IMR-90 (cell line): ENCODE data around the gene SVIL. TPM values are rescaled to one million over a fixed set of nuclear protein-coding genes. Genes with fewer than 3 reads are reported as not detected.

Experiments
- ATAC-seq: fragments of 200-7000 bp; cut with Tn5 transposase; 2 replicates; pipeline ENCODE4 v1.9.1; 2020; ENCODE audit warnings: low read depth, mild to moderate bottlenecking, moderate library complexity
- BruUV-seq: library from RNA; stranded (reverse); fragments of 400-500 nt; replicated peaks from 2 replicates; lab custom pipeline; 2021; lab: Mats Ljungman, UMichigan
- CTCF ChIA-PET: fragments of 300-600 bp; formaldehyde crosslinking; extraction: SDS; loops from one replicate; lab custom pipeline; 2021; ENCODE audit warnings: antibody characterized with exemption; lab: Yijun Ruan, JAX
- POLR2A ChIA-PET: fragments of 300-600 bp; sonication (Branson Sonifier 250); formaldehyde crosslinking; loops from one replicate; lab custom pipeline; 2022; ENCODE audit warnings: antibody characterized with exemption; ENCODE audit not compliant: unreplicated experiment; lab: Charles Lee
- DNase-seq: peaks from one replicate; pipeline ENCODE4 v3.0.0; 2013
- H2AFZ ChIP-seq: replicated peaks from 2 replicates; pipeline ENCODE3; 2013; ENCODE audit warnings: low read length, mild to moderate bottlenecking; ENCODE audit not compliant: poor library complexity
- H2AK5ac ChIP-seq: 2 replicates; pipeline ENCODE4 v1.6.1; 2013; ENCODE audit warnings: low read depth, low read length, inconsistent platforms
- H2AK9ac ChIP-seq: replicated peaks from 2 replicates; pipeline ENCODE3; 2013; ENCODE audit warnings: mild to moderate bottlenecking, low read depth, low read length, moderate library complexity; ENCODE audit not compliant: poor library complexity
- H2BK120ac ChIP-seq: 2 replicates; pipeline ENCODE4 v1.6.1; 2013; ENCODE audit warnings: low read depth, low read length, inconsistent platforms
- H2BK15ac ChIP-seq: 3 replicates; pipeline ENCODE4 v1.6.1; 2013; ENCODE audit warnings: low read depth, low read length, inconsistent platforms
- H2BK20ac ChIP-seq: 2 replicates; pipeline ENCODE4 v1.6.1; 2013; ENCODE audit warnings: low read depth, mild to moderate bottlenecking, inconsistent platforms, low read length, moderate library complexity
- H2BK5ac ChIP-seq: 2 replicates; pipeline ENCODE4 v1.6.1; 2013; ENCODE audit warnings: mild to moderate bottlenecking, low read depth, low read length, inconsistent platforms; ENCODE audit not compliant: poor library complexity, severe bottlenecking
- H3K14ac ChIP-seq: replicated peaks from 2 replicates; pipeline ENCODE4 v1.6.1; 2013; ENCODE audit warnings: low read depth, low read length, inconsistent platforms
- H3K18ac ChIP-seq: 2 replicates; pipeline ENCODE4 v1.6.1; 2013; ENCODE audit warnings: low read depth, low read length, control low read depth
- H3K23ac ChIP-seq: 2 replicates; pipeline ENCODE4 v1.6.1; 2013; ENCODE audit warnings: low read depth, low read length, inconsistent platforms
- H3K27ac ChIP-seq: 2 replicates; pipeline ENCODE4 v1.5.1; 2013; ENCODE audit warnings: mild to moderate bottlenecking, control low read depth, low read length; ENCODE audit not compliant: insufficient read depth
- H3K27me3 ChIP-seq: 2 replicates; pipeline ENCODE4 v1.6.1; 2013; ENCODE audit warnings: low read length; ENCODE audit not compliant: control insufficient read depth, insufficient read depth
- H3K36me3 ChIP-seq: 2 replicates; pipeline ENCODE4 v1.6.1; 2013; ENCODE audit warnings: low read length, mixed read lengths; ENCODE audit not compliant: control insufficient read depth, insufficient read depth
- H3K4ac ChIP-seq: 2 replicates; pipeline ENCODE4 v1.6.1; 2013; ENCODE audit warnings: low read depth, low read length, inconsistent platforms
- H3K4me1 ChIP-seq: 2 replicates; pipeline ENCODE4 v1.6.1; 2013; ENCODE audit warnings: low read length, mixed read lengths; ENCODE audit not compliant: control insufficient read depth, insufficient read depth
- H3K4me2 ChIP-seq: 2 replicates; pipeline ENCODE4 v1.6.1; 2013; ENCODE audit warnings: low read depth, mild to moderate bottlenecking, control low read depth, low read length, moderate library complexity
- H3K4me3 ChIP-seq: 2 replicates; pipeline ENCODE4 v1.5.1; 2013; ENCODE audit warnings: low read depth, mild to moderate bottlenecking, control low read depth, low read length, moderate library complexity; ENCODE audit not compliant: insufficient read depth
- H3K56ac ChIP-seq: 2 replicates; pipeline ENCODE4 v1.6.1; 2013; ENCODE audit warnings: low read length, inconsistent platforms; ENCODE audit not compliant: insufficient read depth; ENCODE audit errors: extremely low read depth
- H3K79me1 ChIP-seq, 2 experiments: 2 replicates each; pipeline ENCODE4 v1.6.1; 2013; ENCODE audit warnings: low read length in 2 of 2, inconsistent platforms in 1 of 2, low read depth in 1 of 2
- H3K9ac ChIP-seq: 2 replicates; pipeline ENCODE4 v1.6.1; 2013; ENCODE audit warnings: low read depth, low read length, control low read depth
- H3K9me1 ChIP-seq: 2 replicates; pipeline ENCODE4 v1.6.1; 2013; ENCODE audit warnings: low read length, inconsistent platforms; ENCODE audit not compliant: insufficient read depth
- H3K9me3 ChIP-seq: 2 replicates; pipeline ENCODE4 v1.6.1; 2013; ENCODE audit warnings: low read length; ENCODE audit not compliant: control insufficient read depth, insufficient read depth
- H4K20me1 ChIP-seq: 2 replicates; pipeline ENCODE4 v1.6.1; 2013; ENCODE audit warnings: low read length, inconsistent platforms; ENCODE audit not compliant: insufficient read depth
- H4K5ac ChIP-seq: 2 replicates; pipeline ENCODE4 v1.6.1; 2013; ENCODE audit warnings: mild to moderate bottlenecking, low read depth, low read length, control low read depth
- H4K8ac ChIP-seq, 2 experiments: 2 replicates each; pipeline ENCODE4 v1.6.1; 2013; ENCODE audit warnings: low read depth in 2 of 2, low read length in 2 of 2, control low read depth in 1 of 2, inconsistent platforms in 1 of 2
- H4K91ac ChIP-seq: 2 replicates; pipeline ENCODE4 v1.6.1; 2013; ENCODE audit warnings: low read depth, low read length, inconsistent platforms; ENCODE audit not compliant: insufficient read depth
- BHLHE40 ChIP-seq: fragments of 150-350 bp; IDR thresholded peaks from 2 replicates; pipeline ENCODE4 v1.6.1; 2016; ENCODE audit warnings: mild to moderate bottlenecking, low read depth, low read length
- CEBPB ChIP-seq: IDR thresholded peaks from 2 replicates; pipeline ENCODE4 v1.6.1; 2012; ENCODE audit warnings: low read depth, low read length, improper control_type of control experiment
- CHD1 ChIP-seq: IDR thresholded peaks from 2 replicates; pipeline ENCODE4 v1.6.1; 2012; ENCODE audit warnings: low read depth, low read length, improper control_type of control experiment
- ELK1 ChIP-seq: fragments of 150-350 bp; IDR thresholded peaks from 2 replicates; pipeline ENCODE4 v1.6.1; 2016; ENCODE audit warnings: low read depth, mild to moderate bottlenecking, low read length, moderate library complexity, borderline replicate concordance
- FOS ChIP-seq: fragments of 150-350 bp; IDR thresholded peaks from 2 replicates; pipeline ENCODE4 v1.6.1; 2016; ENCODE audit warnings: low read depth, low read length
- MAFK ChIP-seq: IDR thresholded peaks from 2 replicates; pipeline ENCODE4 v1.6.1; 2012; ENCODE audit warnings: low read depth, low read length, improper control_type of control experiment
- MAZ ChIP-seq: IDR thresholded peaks from 2 replicates; pipeline ENCODE4 v1.6.1; 2012; ENCODE audit warnings: low read depth, mild to moderate bottlenecking, low read length, improper control_type of control experiment, moderate library complexity, borderline replicate concordance
- MXI1 ChIP-seq: IDR thresholded peaks from 2 replicates; pipeline ENCODE4 v1.6.1; 2012; ENCODE audit warnings: low read depth, mild to moderate bottlenecking, low read length, moderate library complexity, borderline replicate concordance
- NFE2L2 ChIP-seq: fragments of 150-350 bp; IDR thresholded peaks from 2 replicates; pipeline ENCODE4 v1.6.1; 2016; ENCODE audit warnings: low read depth, mild to moderate bottlenecking, low read length
- POLR2A ChIP-seq: IDR thresholded peaks from 2 replicates; pipeline ENCODE4 v1.6.1; 2012; ENCODE audit warnings: mild to moderate bottlenecking, low read depth, low read length
- RAD21 ChIP-seq: IDR thresholded peaks from 2 replicates; pipeline ENCODE4 v1.6.1; 2012; ENCODE audit warnings: low read length, improper control_type of control experiment
- RCOR1 ChIP-seq: IDR thresholded peaks from 2 replicates; pipeline ENCODE4 v1.6.1; 2012; ENCODE audit warnings: mild to moderate bottlenecking, low read length, improper control_type of control experiment; ENCODE audit not compliant: insufficient replicate concordance
- RFX5 ChIP-seq: IDR thresholded peaks from 2 replicates; pipeline ENCODE4 v1.8.0; 2012; ENCODE audit warnings: low read depth, mild to moderate bottlenecking, low read length, moderate library complexity
- SMC3 ChIP-seq: fragments of 150-350 bp; IDR thresholded peaks from 2 replicates; pipeline ENCODE4 v1.6.1; 2016; ENCODE audit warnings: low read depth, mild to moderate bottlenecking, antibody characterized with exemption, low read length, moderate library complexity
- WGBS, 2 experiments: methylation state at CpG; one replicate each; pipeline versions ENCODE4 v1.1.5 to v1.1.7; 2013; ENCODE audit warnings: missing lambda C conversion rate in 2 of 2; ENCODE audit not compliant: insufficient read length in 1 of 2; ENCODE audit errors: extremely low coverage in 2 of 2; 5-methylcytosine and 5-hydroxymethylcytosine counted together
- dilution Hi-C: fragments of 300-500 bp; cut with HindIII; formaldehyde crosslinking; loops from one replicate; pipeline ENCODE4 v1.14.3; 2018; ENCODE audit warnings: low sequenced_read_pairs; ENCODE audit not compliant: unreplicated experiment
- in situ Hi-C: fragments of 300-500 bp; cut with MboI; formaldehyde crosslinking; loops from 3 replicates; pipeline ENCODE4 v1.14.3; 2019; ENCODE audit warnings: low sequenced_read_pairs, inconsistent platforms, mixed read lengths
- intact Hi-C: fragments of 100-400 bp; cut with micrococcal nuclease; formaldehyde crosslinking; loops from 2 replicates; pipeline ENCODE4 v1.10.0; 2022
- polyA plus RNA-seq, 3 experiments: library from polyadenylated mRNA; depleted of rRNA; stranded (reverse); fragments of >200 nt; gene quantifications; 2 replicates each; pipeline ENCODE4 v1.2.3, GENCODE V29; 2012; ENCODE audit warnings: low replicate concordance in 1 of 3
- total RNA-seq: library from RNA; depleted of rRNA; stranded (reverse); fragments of >200 nt; gene quantifications from 2 replicates; pipeline ENCODE4 v1.2.3, GENCODE V29; 2012
- TF ChIP-seq, protein P1 (sequence below): fragments of 150-350 bp; IDR thresholded peaks from 2 replicates; pipeline ENCODE4 v1.6.1; 2017; ENCODE audit warnings: mild to moderate bottlenecking, antibody characterized with exemption, low read length, low read depth

The SVIL gene
- total and polyA plus RNA-seq, 2 of the 4 experiments (the other 2 are of a cell fraction) = 11.5 to 11.6 TPM

- CTCF ChIA-PET = interaction anchor here (0.6 kb wide), 1 partner anchor 392 kb away, joined by 3 read pairs; no protein-coding TSS in a partner anchor
- TF ChIP-seq POLR2A (no peak), MAFK (no peak), NFE2L2 (no peak), SMC3 (no peak), RCOR1 (no peak), RFX5 (no peak), MXI1 (no peak), MAZ (no peak), FOS (no peak), BHLHE40 (no peak), ELK1 (no peak), RAD21 (no peak), CHD1 (no peak), CEBPB (no peak)
- TF ChIP-seq, protein P1, sequence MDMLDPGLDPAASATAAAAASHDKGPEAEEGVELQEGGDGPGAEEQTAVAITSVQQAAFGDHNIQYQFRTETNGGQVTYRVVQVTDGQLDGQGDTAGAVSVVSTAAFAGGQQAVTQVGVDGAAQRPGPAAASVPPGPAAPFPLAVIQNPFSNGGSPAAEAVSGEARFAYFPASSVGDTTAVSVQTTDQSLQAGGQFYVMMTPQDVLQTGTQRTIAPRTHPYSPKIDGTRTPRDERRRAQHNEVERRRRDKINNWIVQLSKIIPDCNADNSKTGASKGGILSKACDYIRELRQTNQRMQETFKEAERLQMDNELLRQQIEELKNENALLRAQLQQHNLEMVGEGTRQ = no peak
Measured at GRCh38 chr10:29590915-29591650, 43.7 kb downstream of the SVIL start.

More at GRCh38 chr10:29590915-29591650, 43.7 kb downstream of the SVIL start:
- no peak overlapping the region for H3K27ac ChIP-seq
- H4K8ac ChIP-seq = no peak overlapping the region
- H3K36me3 ChIP-seq = no peaks in the 10 kb centered on the region
- no peak overlapping the region for H2AK5ac ChIP-seq
- in situ Hi-C loops = no loop called here
- no TSS peak for BruUV-seq
- ATAC-seq (no peak), DNase-seq (no peak)
- POLR2A ChIA-PET = no interaction called here
- no peak overlapping the region for H3K18ac ChIP-seq
- H3K9ac ChIP-seq = no peak overlapping the region
- dilution Hi-C loops = no loop called here
- no peak overlapping the region for H2AFZ ChIP-seq
- H3K4me2 ChIP-seq = no peak overlapping the region
- no peak overlapping the region for H3K14ac ChIP-seq
- peaks cover 11% of the 10 kb centered on the region for H3K9me1 ChIP-seq
- H3K4ac ChIP-seq = peak overlapping the region; percentile 41; the same call in 1 of the 2 replicates
- no peak overlapping the region for H4K91ac ChIP-seq
- no peak overlapping the region for H3K23ac ChIP-seq
- intact Hi-C loops = loop anchor here (5.0 kb wide), 4 partner anchors 54 to 411 kb away; no protein-coding TSS in a partner anchor
- no peak overlapping the region for H3K56ac ChIP-seq
- peaks cover 19 to 73% of the 10 kb centered on the region in 2 experiments for H3K79me1 ChIP-seq
- H2BK15ac ChIP-seq = 0 out of 3 replicates have a peak overlapping the region, but pooled peaks have one; percentile 65
- peaks cover 16% of the 10 kb centered on the region; the same call in 1 of the 2 replicates for H4K20me1 ChIP-seq
- H3K4me1 ChIP-seq = peaks cover 27% of the 10 kb centered on the region
- H2AK9ac ChIP-seq = no peak overlapping the region
- H3K27me3 ChIP-seq = no peaks in the 10 kb centered on the region
- H4K5ac ChIP-seq = no peak overlapping the region
- H2BK5ac ChIP-seq = no peak overlapping the region
- H3K9me3 ChIP-seq = no peaks in the 10 kb centered on the region
- peak overlapping the region; percentile 59; the same call in 1 of the 2 replicates for H2BK20ac ChIP-seq
- peak overlapping the region; percentile 34; the same call in 1 of the 2 replicates for H2BK120ac ChIP-seq
- no peak overlapping the region for H3K4me3 ChIP-seq
- no CpG with 5 or more reads among the region's 2 CpGs for WGBS, 2 experiments
